SH-SY5Y (cell line): ENCODE data around the gene TSLP.

Source experiments
- GATA2 ChIP-seq: IDR thresholded peaks from 2 replicates; pipeline ENCODE4 v1.6.1; 2011; ENCODE audit warnings: mild to moderate bottlenecking, low read depth, low read length
- GATA3 ChIP-seq: IDR thresholded peaks from 2 replicates; pipeline ENCODE4 v1.6.1; 2011; ENCODE audit warnings: low read depth, mild to moderate bottlenecking, low read length, moderate library complexity

DNA sequence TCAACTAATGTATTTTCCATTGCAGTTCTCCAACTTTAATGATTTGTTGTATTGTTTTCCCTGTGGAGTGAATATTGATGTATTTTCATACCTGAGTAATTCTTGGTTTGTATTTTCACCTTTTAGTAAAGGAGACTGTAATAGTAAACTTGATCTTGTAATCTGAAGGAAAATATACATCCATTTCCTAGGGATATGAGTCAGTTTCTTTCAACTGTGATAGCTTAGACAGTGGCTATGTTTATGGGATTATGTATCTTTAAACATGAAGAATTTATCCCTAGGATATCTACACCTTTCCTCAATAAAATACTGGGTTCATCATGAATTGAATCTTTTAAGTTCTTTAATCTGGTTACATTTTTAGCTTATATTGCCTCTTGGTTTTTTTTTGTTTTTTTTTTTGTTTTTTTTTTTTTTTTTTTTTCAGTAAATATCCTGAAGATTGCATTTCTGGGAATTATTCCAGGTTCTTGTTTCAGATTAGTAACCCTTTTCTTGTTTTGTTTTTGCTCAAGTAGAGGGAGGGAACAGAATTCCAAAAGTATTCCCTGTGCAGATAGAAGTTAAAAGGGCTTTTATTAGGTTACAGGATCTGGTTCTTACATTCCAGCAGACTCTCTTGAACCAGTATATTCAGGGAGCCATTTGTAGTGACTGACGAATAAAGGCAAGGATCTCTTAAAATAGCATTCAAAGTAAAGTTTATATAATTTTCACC lies 27.7 kb downstream of the TSLP start:
- no peak for TF ChIP-seq GATA2
- TF ChIP-seq GATA3 = no peak
